ENCODE data around the gene GAREM1. TPM values are rescaled to one million over a fixed set of nuclear protein-coding genes. Genes with fewer than 3 reads are reported as not detected.

The GAREM1 gene
- total RNA-seq, 1 experiment from 2014 or later, result 21.4 TPM

DNA sequence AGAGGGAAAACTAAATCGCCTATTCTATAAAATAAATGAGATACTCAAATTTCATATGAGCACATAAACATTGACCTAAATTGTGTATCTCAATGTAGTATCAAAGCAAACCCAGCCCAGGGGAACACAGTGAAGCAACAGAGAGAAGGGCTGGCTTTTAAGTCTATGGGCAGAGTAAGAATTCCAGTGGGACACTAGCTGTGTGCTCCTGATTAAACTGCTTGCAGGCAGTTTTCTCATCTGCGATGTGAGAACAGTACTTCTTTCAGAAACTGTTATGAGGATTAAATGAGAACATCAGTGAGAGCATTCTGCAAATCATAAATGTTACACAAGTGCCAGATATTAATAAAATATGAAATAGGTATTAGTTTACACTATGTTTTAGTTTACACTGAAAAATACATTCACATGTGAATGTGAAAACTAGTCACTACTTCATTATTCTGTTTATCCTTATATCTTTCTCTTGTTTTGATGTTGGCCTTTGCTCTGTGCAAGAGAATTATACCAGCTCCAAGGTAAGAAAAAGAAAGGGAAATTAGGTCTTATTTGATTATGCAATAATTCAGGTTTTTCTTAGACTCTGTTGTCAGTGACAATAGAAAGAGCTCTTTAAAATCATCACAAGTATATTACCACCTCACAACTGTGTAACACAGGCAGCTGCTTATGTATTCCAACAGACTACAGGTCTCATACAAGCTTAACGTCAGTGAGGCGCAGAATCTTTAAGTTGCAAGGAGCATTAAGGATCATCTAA lies 47.5 kb downstream of the GAREM1 start:
- no TSS peak for BruUV-seq (replicated peaks)
- Mint-ChIP-seq H3K4me1 (ENCODE audit: insufficient read depth, unreplicated experiment) (peaks cover 18% of the 10 kb centered on the region), H3K27me3 (ENCODE audit: insufficient read depth, unreplicated experiment) (no peaks in the 10 kb centered on the region), H3K36me3 (ENCODE audit: insufficient read depth, unreplicated experiment) (peaks cover 9% of the 10 kb centered on the region), H3K4me3 (ENCODE audit: unreplicated experiment) (no peak overlapping the region), H3K27ac (ENCODE audit: low read depth, unreplicated experiment) (peak overlapping the region; percentile 23), H3K9me3 (ENCODE audit: unreplicated experiment) (no peaks in the 10 kb centered on the region)
- TF ChIP-seq, protein P1, sequence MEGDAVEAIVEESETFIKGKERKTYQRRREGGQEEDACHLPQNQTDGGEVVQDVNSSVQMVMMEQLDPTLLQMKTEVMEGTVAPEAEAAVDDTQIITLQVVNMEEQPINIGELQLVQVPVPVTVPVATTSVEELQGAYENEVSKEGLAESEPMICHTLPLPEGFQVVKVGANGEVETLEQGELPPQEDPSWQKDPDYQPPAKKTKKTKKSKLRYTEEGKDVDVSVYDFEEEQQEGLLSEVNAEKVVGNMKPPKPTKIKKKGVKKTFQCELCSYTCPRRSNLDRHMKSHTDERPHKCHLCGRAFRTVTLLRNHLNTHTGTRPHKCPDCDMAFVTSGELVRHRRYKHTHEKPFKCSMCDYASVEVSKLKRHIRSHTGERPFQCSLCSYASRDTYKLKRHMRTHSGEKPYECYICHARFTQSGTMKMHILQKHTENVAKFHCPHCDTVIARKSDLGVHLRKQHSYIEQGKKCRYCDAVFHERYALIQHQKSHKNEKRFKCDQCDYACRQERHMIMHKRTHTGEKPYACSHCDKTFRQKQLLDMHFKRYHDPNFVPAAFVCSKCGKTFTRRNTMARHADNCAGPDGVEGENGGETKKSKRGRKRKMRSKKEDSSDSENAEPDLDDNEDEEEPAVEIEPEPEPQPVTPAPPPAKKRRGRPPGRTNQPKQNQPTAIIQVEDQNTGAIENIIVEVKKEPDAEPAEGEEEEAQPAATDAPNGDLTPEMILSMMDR (IDR thresholded peaks at IDR 0.05; ENCODE audit: unreplicated experiment), result no peak
- ChIA-PET POLR2A (interaction anchor here (1.0 kb wide), 1 partner anchor 126 kb away, joined by 3 read pairs; no protein-coding TSS in a partner anchor), CTCF (interaction anchor here (1.5 kb wide), 1 partner anchor 48 kb away, joined by 8 read pairs; the partner anchor contains the start of gene GAREM1)
- DNase-seq (ENCODE audit: unreplicated experiment), result no peak
- intact Hi-C loops (cut with micrococcal nuclease), result no loop called here

DNA sequence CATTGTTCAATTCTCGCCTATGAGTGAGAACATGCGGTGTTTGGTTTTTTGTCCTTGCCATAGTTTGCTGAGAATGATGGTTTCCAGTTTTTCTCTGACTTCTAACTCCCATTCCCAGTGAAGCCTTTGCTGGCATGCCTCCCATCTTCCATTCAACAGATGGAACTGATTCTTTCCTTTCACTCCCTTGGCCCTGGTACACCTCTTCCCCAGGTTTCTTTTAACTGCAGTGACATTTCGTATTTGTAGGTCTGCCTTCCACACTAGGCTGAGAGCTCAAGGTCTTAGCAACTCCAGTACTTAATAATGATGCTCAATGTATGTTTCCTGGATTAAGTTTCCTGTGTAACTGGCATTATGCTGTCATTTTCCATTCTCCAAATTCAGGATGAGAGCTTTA lies 48.5 kb downstream of the GAREM1 start:
- intact Hi-C loops (cut with micrococcal nuclease), result no loop called here
- DNase-seq (ENCODE audit: unreplicated experiment), result no peak
- ChIA-PET POLR2A (no interaction called here), CTCF (interaction anchor here (0.6 to 0.7 kb wide), 2 partner anchors 479 to 496 kb away, joined by 3 read pairs; partner anchors contain the start of gene TRAPPC8)
- TF ChIP-seq, protein P1 (IDR thresholded peaks at IDR 0.05; ENCODE audit: unreplicated experiment), result no peak
- Mint-ChIP-seq H3K27me3 (ENCODE audit: insufficient read depth, unreplicated experiment) (no peaks in the 10 kb centered on the region), H3K4me3 (ENCODE audit: unreplicated experiment) (no peak overlapping the region), H3K36me3 (ENCODE audit: insufficient read depth, unreplicated experiment) (peaks cover 9% of the 10 kb centered on the region), H3K4me1 (ENCODE audit: insufficient read depth, unreplicated experiment) (peaks cover 18% of the 10 kb centered on the region), H3K27ac (ENCODE audit: low read depth, unreplicated experiment) (peak overlapping the region; percentile 32), H3K9me3 (ENCODE audit: unreplicated experiment) (peaks cover 3% of the 10 kb centered on the region)
- no TSS peak for BruUV-seq (replicated peaks)

DNA sequence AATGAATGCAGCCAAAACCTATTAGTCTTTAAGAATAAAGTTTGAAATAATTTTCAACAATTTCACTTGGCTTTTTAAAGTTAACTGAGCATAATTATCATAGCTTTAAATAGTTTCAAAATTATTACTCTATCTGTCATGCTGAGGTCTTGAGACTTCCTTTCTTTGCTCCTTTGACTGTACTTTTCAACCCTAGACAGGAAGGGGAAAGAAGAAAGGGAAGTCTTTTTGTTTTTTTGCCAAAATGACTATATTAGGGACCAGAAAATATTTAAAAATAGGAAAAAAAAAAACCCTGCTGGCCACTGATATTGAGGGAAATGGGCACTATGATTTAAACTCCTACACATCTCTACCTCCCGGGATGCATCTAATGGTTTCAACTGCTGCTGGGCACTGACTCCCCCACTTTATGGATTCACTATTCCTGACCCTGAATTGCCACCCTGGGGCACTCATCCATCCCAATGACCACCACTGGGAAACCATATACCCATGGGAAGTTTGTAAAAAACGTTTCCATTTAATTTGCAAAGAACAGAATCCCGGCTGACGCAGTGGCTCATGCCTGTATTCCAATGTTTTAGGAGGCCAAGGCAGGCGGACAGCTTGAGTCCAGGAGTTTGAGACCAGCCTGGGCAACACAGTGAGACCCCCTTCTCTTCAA lies 50.5 kb downstream of the GAREM1 start:
- Mint-ChIP-seq H3K9me3 (ENCODE audit: unreplicated experiment) (peaks cover 5% of the 10 kb centered on the region), H3K27me3 (ENCODE audit: insufficient read depth, unreplicated experiment) (no peaks in the 10 kb centered on the region), H3K36me3 (ENCODE audit: insufficient read depth, unreplicated experiment) (peaks cover 9% of the 10 kb centered on the region), H3K4me1 (ENCODE audit: insufficient read depth, unreplicated experiment) (peaks cover 7% of the 10 kb centered on the region), H3K4me3 (ENCODE audit: unreplicated experiment) (no peak overlapping the region), H3K27ac (ENCODE audit: low read depth, unreplicated experiment) (no peak overlapping the region)
- DNase-seq (ENCODE audit: unreplicated experiment), result no peak
- CTCF ChIA-PET, result no interaction called here
- POLR2A ChIA-PET, result interaction anchor here (1.1 kb wide), 1 partner anchor 14 kb away, joined by 3 read pairs; no protein-coding TSS in a partner anchor
- TF ChIP-seq, protein P1 (IDR thresholded peaks at IDR 0.05; ENCODE audit: unreplicated experiment), result no peak
- no TSS peak for BruUV-seq (replicated peaks)
- intact Hi-C loops (cut with micrococcal nuclease), result no loop called here

DNA sequence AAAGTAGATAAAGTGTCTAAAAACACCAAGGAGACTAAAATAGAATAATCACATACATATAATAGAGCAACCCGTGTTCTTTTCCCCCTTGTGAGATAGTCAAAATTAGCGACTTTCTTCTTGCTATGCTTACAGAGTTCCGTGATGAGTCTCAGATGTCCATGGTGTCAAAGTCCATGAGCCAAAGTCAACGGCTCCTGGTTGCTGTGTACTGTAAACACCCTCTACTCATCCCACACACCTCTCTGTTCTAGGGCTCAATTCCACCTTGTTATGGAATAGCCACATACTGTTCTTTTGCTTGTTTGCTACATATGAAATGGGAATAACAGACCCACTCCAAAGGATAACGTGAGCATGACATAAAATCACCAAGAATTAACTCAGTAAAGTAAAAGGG lies 52.5 kb downstream of the GAREM1 start:
- TF ChIP-seq, protein P1 (IDR thresholded peaks at IDR 0.05; ENCODE audit: unreplicated experiment), result no peak
- POLR2A ChIA-PET, result no interaction called here
- no TSS peak for BruUV-seq (replicated peaks)
- H3K27ac Mint-ChIP-seq (ENCODE audit: low read depth, unreplicated experiment), result no peak overlapping the region
- peaks cover 9% of the 10 kb centered on the region for H3K36me3 Mint-ChIP-seq (ENCODE audit: insufficient read depth, unreplicated experiment)
- CTCF ChIA-PET, result no interaction called here
- intact Hi-C loops (cut with micrococcal nuclease), result no loop called here
- H3K27me3 Mint-ChIP-seq (ENCODE audit: insufficient read depth, unreplicated experiment), result no peaks in the 10 kb centered on the region
- H3K9me3 Mint-ChIP-seq (ENCODE audit: unreplicated experiment), result peaks cover 5% of the 10 kb centered on the region
- no peak overlapping the region for H3K4me3 Mint-ChIP-seq (ENCODE audit: unreplicated experiment)
- DNase-seq (ENCODE audit: unreplicated experiment), result no peak
- H3K4me1 Mint-ChIP-seq (ENCODE audit: insufficient read depth, unreplicated experiment), result peaks cover 12% of the 10 kb centered on the region
